Right lobe of liver (tissue), 4 donors: Measurements from ENCODE around the gene HPS1.

ENCODE experiments used
- POLR2A ChIP-seq: fragments of 450-650 bp; IDR thresholded peaks from one replicate; pipeline ENCODE4 v1.6.1; 2017; ENCODE audit warnings: antibody characterized with exemption, mild to moderate bottlenecking
- TF ChIP-seq, protein P1 (sequence below), 4 donors: fragments of 200-600 bp in 3 of 4; fragments of 450-650 bp in 1 of 4; IDR thresholded peaks; one replicate each; pipeline versions ENCODE4 v1.5.1 to v1.8.0; 2016 to 2022; ENCODE audit warnings: antibody characterized with exemption in 4 of 4, mild to moderate bottlenecking in 2 of 4
- donor health status: DM: no; HTN: no; CAD: no.
- donor health status: DM: no; HTN: no; CAD: no.
- donor health status: DM: no; HTN: yes; CAD: no.

DNA sequence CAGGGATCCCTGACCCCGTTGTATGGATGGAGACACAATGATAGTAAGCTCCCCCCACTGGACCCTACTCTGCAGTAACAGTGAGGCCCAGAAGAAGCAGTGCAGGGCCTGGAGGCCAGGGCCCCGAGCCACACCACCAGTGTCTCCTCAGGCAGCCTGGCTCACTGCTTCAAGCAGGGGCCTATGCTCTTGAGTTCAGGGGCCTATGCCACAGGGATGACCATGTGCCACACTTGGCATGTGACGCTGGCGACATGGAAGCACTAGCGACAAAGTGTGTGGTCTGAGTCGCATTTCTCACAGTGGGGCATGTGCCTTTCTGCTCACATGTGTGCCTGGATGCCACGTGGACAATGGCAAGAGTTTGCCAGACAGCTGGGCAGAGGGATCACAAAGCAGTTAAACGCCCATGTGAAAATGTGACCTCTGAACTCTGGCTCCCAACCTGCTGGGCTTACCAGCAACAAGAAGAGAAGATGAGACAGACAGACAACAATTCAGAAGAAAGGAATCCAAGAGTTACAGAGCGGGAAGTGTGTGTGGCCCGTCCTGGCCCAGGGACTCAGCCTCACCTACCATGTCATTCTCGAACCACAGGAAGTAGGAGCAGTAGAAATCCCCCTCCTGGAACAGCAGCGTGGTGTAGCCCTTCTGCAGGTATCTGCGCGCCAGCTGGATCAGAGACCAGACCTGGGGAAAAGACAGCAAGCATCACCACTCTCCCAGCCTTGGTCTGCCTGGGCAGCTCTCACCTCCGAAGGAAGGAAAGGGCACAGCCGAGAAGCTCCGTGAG lies 27.1 kb downstream of the HPS1 start:
- TF ChIP-seq, protein P1, sequence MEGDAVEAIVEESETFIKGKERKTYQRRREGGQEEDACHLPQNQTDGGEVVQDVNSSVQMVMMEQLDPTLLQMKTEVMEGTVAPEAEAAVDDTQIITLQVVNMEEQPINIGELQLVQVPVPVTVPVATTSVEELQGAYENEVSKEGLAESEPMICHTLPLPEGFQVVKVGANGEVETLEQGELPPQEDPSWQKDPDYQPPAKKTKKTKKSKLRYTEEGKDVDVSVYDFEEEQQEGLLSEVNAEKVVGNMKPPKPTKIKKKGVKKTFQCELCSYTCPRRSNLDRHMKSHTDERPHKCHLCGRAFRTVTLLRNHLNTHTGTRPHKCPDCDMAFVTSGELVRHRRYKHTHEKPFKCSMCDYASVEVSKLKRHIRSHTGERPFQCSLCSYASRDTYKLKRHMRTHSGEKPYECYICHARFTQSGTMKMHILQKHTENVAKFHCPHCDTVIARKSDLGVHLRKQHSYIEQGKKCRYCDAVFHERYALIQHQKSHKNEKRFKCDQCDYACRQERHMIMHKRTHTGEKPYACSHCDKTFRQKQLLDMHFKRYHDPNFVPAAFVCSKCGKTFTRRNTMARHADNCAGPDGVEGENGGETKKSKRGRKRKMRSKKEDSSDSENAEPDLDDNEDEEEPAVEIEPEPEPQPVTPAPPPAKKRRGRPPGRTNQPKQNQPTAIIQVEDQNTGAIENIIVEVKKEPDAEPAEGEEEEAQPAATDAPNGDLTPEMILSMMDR (IDR thresholded peaks at IDR 0.05), result no peak
- peak; percentile 35 for TF ChIP-seq POLR2A
